ENCODE data around the gene LARGE1. TPM values are rescaled to one million over a fixed set of nuclear protein-coding genes. Genes with fewer than 3 reads are reported as not detected.

The LARGE1 gene
- total RNA-seq, 1 experiment from 2014 or later, result 2.5 TPM

- TF ChIP-seq CTCF (IDR thresholded peaks at IDR 0.05) (no peak), TCF7L2 (IDR thresholded peaks at IDR 0.05; ENCODE audit: low read depth, low read length) (no peak), REST (IDR thresholded peaks at IDR 0.05; ENCODE audit: insufficient read depth in 1 of 2, low read depth in 2 of 2, low read length in 1 of 2) (no peak), SIN3A (IDR thresholded peaks at IDR 0.05; ENCODE audit: borderline replicate concordance, insufficient read depth, low read depth, low read length) (no peak), POLR2AphosphoS5 (IDR thresholded peaks at IDR 0.05; ENCODE audit: low read depth, low read length) (no peak)
- in situ Hi-C loops (cut with HindIII; ENCODE audit: low pct_unique_long_range_greater_than_20kb, low sequenced_read_pairs), result no loop called here
- POLR2A ChIA-PET, result no interaction called here
Observed at GRCh38 chr22:33240888-33241475, 679.3 kb downstream of the LARGE1 start.

GRCh38 chr22:33232071-33232470 is 688.2 kb downstream of the LARGE1 start:
- ATAC-seq, result no peak
- intact Hi-C loops (cut with micrococcal nuclease; ENCODE audit: unreplicated experiment) (no loop called here), in situ Hi-C loops (cut with HindIII; ENCODE audit: low pct_unique_long_range_greater_than_20kb, low sequenced_read_pairs) (no loop called here)
- Histone ChIP-seq H3K4me1 (ENCODE audit: control insufficient read depth, insufficient read depth, low read length) (no peaks in the 10 kb centered on the region), H3K36me3 (ENCODE audit: control insufficient read depth, insufficient read depth, low read length) (no peaks in the 10 kb centered on the region), H3K27me3 (ENCODE audit: control insufficient read depth, insufficient read depth, low read length) (no peaks in the 10 kb centered on the region), H3K4me3 (ENCODE audit: low read depth in 2 of 2, low read length in 2 of 2) (no peak overlapping the region), H3K27ac (ENCODE audit: low read length) (no peak overlapping the region), H3K9me3 (ENCODE audit: control insufficient read depth, insufficient read depth, low read depth, low read length) (peaks cover 9% of the 10 kb centered on the region; the same call in 1 of the 2 replicates)
- no TSS peak for BruUV-seq (replicated peaks)
- POLR2A ChIA-PET, result no interaction called here
- no peak for TF ChIP-seq CTCF (IDR thresholded peaks at IDR 0.05)
- TF ChIP-seq SIN3A (IDR thresholded peaks at IDR 0.05; ENCODE audit: borderline replicate concordance, insufficient read depth, low read depth, low read length), result no peak
- no peak for TF ChIP-seq POLR2AphosphoS5 (IDR thresholded peaks at IDR 0.05; ENCODE audit: low read depth, low read length)
- TF ChIP-seq TCF7L2 (IDR thresholded peaks at IDR 0.05; ENCODE audit: low read depth, low read length), result no peak
- no peak for TF ChIP-seq REST (IDR thresholded peaks at IDR 0.05; ENCODE audit: insufficient read depth in 1 of 2, low read depth in 2 of 2, low read length in 1 of 2)
- CTCF ChIA-PET, result no interaction called here
- no peak for DNase-seq (ENCODE audit: low read depth, low spot score)

More at GRCh38 chr22:33240888-33241475, 679.3 kb downstream of the LARGE1 start:
- H3K36me3 ChIP-seq (ENCODE audit: control insufficient read depth, insufficient read depth, low read length), result no peaks in the 10 kb centered on the region
- H3K9me3 ChIP-seq (ENCODE audit: control insufficient read depth, insufficient read depth, low read depth, low read length), result no peaks in the 10 kb centered on the region
- H3K4me1 ChIP-seq (ENCODE audit: control insufficient read depth, insufficient read depth, low read length), result no peaks in the 10 kb centered on the region
- no peak for ATAC-seq
- BruUV-seq (replicated peaks), result no TSS peak
- no peaks in the 10 kb centered on the region for H3K27me3 ChIP-seq (ENCODE audit: control insufficient read depth, insufficient read depth, low read length)
- H3K4me3 ChIP-seq (ENCODE audit: low read depth in 2 of 2, low read length in 2 of 2), result no peak overlapping the region
- CTCF ChIA-PET, result no interaction called here
- DNase-seq (ENCODE audit: low read depth, low spot score), result no peak
- intact Hi-C loops (cut with micrococcal nuclease; ENCODE audit: unreplicated experiment), result no loop called here
- H3K27ac ChIP-seq (ENCODE audit: low read length), result no peak overlapping the region

All from Panc1 (cell line).